Epithelial cell of proximal tubule (primary cell): Measurements from ENCODE around the gene PPIL6. TPM values are rescaled to one million over a fixed set of nuclear protein-coding genes. Genes with fewer than 3 reads are reported as not detected.
"Not testable (repeated sequence)": the region's sequence is repeated elsewhere in the genome, so short reads cannot be mapped to it uniquely, and the experiment has no call there.

Experiments used
- DNase-seq: peaks from one replicate; pipeline ENCODE4 v3.0.0-alpha.2; 2011; ENCODE audit warnings: low read depth
- H3K4me3 ChIP-seq: 2 replicates; pipeline ENCODE4 v1.5.1; 2011; ENCODE audit warnings: low read depth, mild to moderate bottlenecking, low read length
- total RNA-seq: library from RNA; depleted of rRNA; stranded (reverse); fragments of >200 nt; gene quantifications from 2 replicates; pipeline ENCODE4 v1.2.3, GENCODE V29; 2015
- TF ChIP-seq, protein P1 (sequence below): conservative IDR thresholded peaks from 2 replicates; pipeline ENCODE4 v1.5.1; 2012; ENCODE audit warnings: low read depth, mild to moderate bottlenecking, low read length

PPIL6 gene
- total RNA-seq, 1 donor from 2014 or later = 2.5 TPM

DNA sequence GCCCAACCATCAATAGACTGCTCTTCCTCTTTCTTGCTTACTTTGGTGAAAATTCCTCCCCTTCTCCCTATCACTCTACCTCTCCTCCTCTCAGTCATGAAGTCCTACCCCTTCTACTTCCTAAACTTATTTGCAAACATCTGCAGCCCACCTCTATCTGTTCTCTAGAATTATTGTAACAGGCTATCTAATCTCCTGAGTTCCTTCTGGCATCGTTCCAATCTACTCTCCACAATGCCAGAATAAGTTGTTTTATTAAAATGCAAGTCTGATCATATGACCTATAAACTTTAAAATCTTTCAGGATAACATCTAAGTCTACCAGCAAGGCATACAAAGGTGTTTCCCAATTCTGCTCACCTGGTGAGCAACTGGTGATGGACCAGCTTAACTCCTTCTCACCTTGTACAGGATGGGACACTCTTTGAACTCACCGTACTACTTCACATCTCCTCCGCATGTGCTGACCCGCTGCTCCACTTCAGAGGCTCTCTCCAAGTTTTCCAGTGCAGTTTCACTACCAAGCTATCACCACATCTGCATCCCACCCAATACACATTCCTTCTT is 66.0 kb downstream of the PPIL6 start:
- TF ChIP-seq, protein P1, sequence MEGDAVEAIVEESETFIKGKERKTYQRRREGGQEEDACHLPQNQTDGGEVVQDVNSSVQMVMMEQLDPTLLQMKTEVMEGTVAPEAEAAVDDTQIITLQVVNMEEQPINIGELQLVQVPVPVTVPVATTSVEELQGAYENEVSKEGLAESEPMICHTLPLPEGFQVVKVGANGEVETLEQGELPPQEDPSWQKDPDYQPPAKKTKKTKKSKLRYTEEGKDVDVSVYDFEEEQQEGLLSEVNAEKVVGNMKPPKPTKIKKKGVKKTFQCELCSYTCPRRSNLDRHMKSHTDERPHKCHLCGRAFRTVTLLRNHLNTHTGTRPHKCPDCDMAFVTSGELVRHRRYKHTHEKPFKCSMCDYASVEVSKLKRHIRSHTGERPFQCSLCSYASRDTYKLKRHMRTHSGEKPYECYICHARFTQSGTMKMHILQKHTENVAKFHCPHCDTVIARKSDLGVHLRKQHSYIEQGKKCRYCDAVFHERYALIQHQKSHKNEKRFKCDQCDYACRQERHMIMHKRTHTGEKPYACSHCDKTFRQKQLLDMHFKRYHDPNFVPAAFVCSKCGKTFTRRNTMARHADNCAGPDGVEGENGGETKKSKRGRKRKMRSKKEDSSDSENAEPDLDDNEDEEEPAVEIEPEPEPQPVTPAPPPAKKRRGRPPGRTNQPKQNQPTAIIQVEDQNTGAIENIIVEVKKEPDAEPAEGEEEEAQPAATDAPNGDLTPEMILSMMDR = no peak
- no peak for DNase-seq
- no peak overlapping the region for H3K4me3 ChIP-seq

DNA sequence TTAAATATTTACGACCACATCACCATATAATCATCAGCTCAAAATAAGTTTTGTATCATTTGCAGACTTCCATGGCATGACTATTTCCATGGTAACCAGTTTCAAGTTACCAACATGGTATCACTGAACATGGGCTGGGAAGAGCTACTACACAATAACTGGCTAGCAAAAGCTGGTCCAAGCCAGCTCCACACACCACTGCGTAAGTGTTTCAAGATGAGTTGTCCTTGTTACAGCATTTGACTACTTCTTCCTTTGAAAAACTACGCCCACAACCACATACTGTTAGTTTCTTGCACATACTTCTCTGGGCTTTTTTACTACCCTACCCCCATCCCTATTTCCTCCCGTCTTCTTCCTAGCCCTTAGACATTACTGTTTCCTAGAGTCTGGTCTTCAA is 66.7 kb downstream of the PPIL6 start:
- no peak for DNase-seq
- TF ChIP-seq, protein P1 = no peak
- H3K4me3 ChIP-seq = no peak overlapping the region

DNA sequence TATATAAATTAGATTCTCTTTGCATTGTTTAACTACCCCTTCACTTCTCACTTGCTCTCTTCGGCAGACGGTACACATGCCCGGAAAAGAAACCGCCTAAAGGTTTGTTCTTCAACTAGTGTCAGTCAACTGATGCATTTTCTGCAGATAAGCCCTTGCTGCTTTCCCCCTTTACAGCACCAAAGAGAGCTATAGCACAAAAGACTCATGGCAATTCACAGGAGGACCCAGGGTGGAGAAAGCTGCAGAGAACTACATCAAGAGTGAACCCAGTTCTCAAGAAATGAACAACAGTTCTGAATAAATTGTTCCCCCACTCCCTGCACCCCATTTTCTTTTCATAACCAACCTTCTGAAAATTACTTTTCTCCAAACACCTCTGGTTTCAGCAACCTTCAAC is 67.1 kb downstream of the PPIL6 start:
- H3K4me3 ChIP-seq = no peak overlapping the region
- TF ChIP-seq, protein P1 = no peak
- DNase-seq = no peak

DNA sequence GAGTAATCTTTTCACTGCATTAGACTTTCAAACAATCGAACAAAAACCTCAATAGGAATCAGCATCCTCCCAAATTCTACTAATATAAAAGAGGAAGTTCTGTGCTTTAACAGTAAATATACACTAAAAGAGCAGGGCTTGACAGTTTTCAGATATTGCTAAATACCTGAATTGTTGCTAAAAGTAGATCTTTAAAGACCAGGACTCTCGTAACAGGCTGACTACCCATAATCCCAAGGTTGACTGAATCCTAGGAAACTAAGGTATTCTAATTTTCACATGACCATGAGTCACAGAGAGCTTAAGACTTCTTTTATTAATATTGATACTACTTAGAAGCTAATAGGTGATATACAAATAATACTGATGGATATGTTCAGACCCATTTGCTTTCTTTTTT is 68.3 kb downstream of the PPIL6 start:
- TF ChIP-seq, protein P1 = no peak
- no peak overlapping the region for H3K4me3 ChIP-seq
- no peak for DNase-seq

DNA sequence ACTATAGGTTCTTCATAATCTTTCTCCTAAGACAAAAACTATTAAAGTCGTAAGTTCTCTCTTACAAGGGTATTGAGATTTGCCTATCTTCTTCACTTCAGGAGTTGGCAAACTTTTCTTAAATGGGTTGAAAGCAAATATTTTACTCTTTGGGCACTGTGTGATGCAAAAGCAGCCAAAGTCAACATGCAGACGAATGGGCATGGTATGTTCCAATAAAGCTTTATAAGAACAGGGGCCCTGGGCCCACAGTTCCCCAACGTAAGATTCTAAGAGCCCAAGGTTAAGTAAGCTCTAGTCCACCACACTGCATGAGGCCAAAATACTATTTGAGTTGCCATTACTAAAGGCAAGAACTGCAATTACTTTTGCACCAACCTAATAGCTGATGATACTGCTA is 69.6 kb downstream of the PPIL6 start:
- TF ChIP-seq, protein P1 = no peak
- H3K4me3 ChIP-seq = no peak overlapping the region
- no peak for DNase-seq

DNA sequence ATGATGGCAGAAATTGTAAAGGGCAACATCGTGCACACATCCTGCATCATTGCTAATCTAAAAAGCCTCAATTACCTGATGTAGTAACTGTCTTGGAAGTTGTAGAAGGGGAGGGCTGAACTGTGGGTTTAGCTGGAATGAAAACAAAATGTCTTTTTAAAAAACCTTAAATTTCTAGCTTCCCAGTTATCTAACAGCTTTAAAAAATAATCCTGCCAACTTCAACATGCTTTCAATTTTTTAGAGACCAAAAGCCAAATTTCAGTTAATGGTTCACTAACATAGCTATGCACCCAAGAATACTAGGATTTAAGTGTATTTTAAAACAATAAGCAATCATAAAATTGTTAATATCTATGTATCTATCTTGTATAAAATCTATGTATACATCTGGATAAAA is 70.1 kb downstream of the PPIL6 start:
- no peak overlapping the region for H3K4me3 ChIP-seq
- no peak for DNase-seq
- TF ChIP-seq, protein P1 = no peak

DNA sequence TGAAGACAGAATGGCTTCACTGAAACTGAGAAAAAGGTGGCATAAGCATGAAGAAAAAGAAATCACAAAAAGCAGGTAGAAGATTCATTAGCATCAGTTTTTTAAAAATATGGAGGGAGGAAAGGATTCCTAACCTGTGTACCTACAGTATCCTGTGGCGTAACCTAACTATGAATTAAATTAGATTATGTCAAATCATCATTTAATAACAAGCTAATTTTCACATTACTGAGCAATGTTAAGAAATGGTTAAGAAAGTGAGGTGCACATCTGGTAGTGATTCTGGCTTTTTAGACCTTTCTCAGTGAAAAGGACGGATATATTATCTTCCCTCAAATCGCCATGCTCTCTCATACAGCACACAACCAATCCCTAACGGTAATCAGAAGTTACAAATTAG is 70.7 kb downstream of the PPIL6 start:
- TF ChIP-seq, protein P1 = no peak
- no peak overlapping the region for H3K4me3 ChIP-seq
- no peak for DNase-seq

DNA sequence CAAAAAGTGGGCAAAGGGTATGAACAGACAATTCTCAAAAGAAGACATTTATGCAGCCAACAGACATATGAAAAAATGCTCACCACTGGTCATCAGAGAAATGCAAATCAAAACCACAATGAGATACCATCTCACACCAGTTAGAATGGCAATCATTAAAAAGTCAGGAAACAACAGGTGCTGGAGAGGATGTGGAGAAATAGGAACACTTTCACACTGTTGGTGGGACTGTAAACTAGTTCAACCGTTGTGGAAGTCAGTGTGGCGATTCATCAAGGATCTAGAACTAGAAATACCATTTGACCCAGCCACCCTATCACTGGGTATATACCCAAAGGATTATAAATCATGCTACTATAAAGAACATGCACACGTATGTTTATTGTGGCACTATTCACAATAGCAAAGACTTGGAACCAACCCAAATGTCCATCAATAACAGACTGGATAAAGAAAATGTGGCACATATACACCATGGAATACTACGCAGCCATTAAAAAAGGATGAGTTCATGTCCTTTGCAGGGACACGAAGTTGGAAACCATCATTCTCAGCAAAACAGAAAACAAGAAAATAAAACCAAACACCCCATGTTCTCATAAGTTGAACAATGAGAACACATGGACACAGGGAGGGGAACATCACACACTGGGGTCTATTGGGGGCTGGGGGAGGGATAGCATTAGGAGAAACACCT is 75.9 kb downstream of the PPIL6 start:
- DNase-seq, H3K4me3 ChIP-seq: not testable (repeated sequence)
